ENCODE measurements around the gene RPRML. TPM values are rescaled to one million over a fixed set of nuclear protein-coding genes. Genes with fewer than 3 reads are reported as not detected.

Gene RPRML
- total and polyA plus RNA-seq, 5 donors from 2014 or later: not detected

DNA sequence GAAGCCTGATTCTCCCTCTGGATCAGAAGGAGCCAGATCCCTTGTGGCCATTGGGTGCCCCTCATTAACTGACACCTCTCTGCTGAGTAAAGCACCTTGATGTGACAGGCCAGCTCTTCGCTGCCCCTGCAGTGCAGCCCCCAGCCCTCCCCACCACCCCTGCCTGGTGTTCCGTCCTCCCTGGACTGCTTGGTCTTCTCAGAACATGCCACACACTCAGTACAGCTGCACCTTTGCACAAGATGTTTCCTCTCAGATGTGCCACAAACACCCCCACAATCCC, 35.9 kb downstream of the RPRML start:
- Histone ChIP-seq H3K9me3 (ENCODE audit: control insufficient read depth in 2 of 2, low read length in 2 of 2) (no peaks in the 10 kb centered on the region), H3K36me3 (ENCODE audit: control insufficient read depth, insufficient read depth, low read length) (peaks cover 27% of the 10 kb centered on the region), H3K27ac (ENCODE audit: insufficient read depth, low read length, poor library complexity, severe bottlenecking) (no peak overlapping the region), H3K4me3 (ENCODE audit: low read depth, low read length) (no peak overlapping the region), H3K27me3 (ENCODE audit: control insufficient read depth, insufficient read depth, low read length) (no peaks in the 10 kb centered on the region), H3K4me1 (ENCODE audit: control insufficient read depth, insufficient read depth, low read length, poor library complexity, severe bottlenecking) (peaks cover 7% of the 10 kb centered on the region)
- peaks cover 0 to 24% (median 11%) of the 10 kb centered on the region in 4 donors for H3K4me1 Mint-ChIP-seq
- H3K36me3 Mint-ChIP-seq: peaks cover 21% of the 10 kb centered on the region
- peak overlapping the region in 2 of 3 donors; percentile 32 to 83 for H3K27ac Mint-ChIP-seq
- H3K4me3 Mint-ChIP-seq: no peak overlapping the region
- H3K9me3 Mint-ChIP-seq: no peaks in the 10 kb centered on the region
- H3K27me3 Mint-ChIP-seq: peaks cover 4% of the 10 kb centered on the region
- no peak for DNase-seq
- no peak for ATAC-seq (ENCODE audit: low read depth in 2 of 2)

DNA sequence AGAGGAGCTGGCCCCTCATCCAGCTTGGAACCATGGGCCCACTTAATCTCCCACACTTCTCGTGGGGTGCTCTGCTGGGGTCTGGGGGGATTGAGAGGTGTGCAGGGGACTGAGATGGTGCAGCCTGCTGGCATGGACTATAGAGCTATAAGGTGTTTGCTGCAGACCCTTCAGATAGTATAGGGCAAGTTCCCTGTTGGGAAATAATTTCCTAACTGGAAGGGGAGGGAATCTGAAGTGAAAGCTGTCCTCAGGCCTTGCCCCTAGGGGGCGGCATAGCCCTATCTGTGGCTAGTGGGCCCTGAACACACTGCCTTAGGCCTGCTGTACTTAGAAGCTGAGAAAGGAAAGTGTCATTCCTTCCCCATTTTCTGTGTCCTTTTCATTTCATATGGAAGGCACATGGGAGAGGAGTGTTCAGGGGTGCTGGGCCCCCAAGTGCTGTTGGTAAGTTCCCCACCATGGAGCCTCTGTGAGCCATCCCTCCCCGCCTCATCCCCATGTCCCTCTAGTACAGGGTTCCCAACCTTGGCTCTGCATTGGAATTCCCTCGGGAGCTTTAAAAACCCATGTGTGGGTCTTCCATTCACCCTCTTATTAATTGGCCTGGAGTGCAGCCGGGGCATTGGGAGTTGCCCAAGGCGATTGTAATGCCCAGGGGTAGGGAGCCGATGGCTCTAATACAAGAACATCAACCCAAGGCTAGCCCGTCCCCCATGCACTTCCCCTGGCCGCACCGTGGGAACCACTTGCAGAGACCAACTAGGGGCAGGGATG, 36.4 kb downstream of the RPRML start:
- Mint-ChIP-seq H3K4me1 (peaks cover 0 to 24% (median 11%) of the 10 kb centered on the region in 4 donors), H3K36me3 (peaks cover 24% of the 10 kb centered on the region), H3K27ac (peak overlapping the region; percentile 32 to 78 (median 78)), H3K9me3 (no peaks in the 10 kb centered on the region), H3K4me3 (no peak overlapping the region), H3K27me3 (peaks cover 4% of the 10 kb centered on the region)
- DNase-seq: peak in 2 of 3 donors; percentile 24 to 47
- Histone ChIP-seq H3K27me3 (ENCODE audit: control insufficient read depth, insufficient read depth, low read length) (no peaks in the 10 kb centered on the region), H3K4me3 (ENCODE audit: low read depth, low read length) (no peak overlapping the region), H3K9me3 (ENCODE audit: control insufficient read depth in 2 of 2, low read length in 2 of 2) (no peaks in the 10 kb centered on the region), H3K4me1 (ENCODE audit: control insufficient read depth, insufficient read depth, low read length, poor library complexity, severe bottlenecking) (peaks cover 7% of the 10 kb centered on the region), H3K36me3 (ENCODE audit: control insufficient read depth, insufficient read depth, low read length) (peaks cover 33% of the 10 kb centered on the region), H3K27ac (ENCODE audit: insufficient read depth, low read length, poor library complexity, severe bottlenecking) (no peak overlapping the region)
- peak in 1 of 2 donors; percentile 32 for ATAC-seq (ENCODE audit: low read depth in 2 of 2)

DNA sequence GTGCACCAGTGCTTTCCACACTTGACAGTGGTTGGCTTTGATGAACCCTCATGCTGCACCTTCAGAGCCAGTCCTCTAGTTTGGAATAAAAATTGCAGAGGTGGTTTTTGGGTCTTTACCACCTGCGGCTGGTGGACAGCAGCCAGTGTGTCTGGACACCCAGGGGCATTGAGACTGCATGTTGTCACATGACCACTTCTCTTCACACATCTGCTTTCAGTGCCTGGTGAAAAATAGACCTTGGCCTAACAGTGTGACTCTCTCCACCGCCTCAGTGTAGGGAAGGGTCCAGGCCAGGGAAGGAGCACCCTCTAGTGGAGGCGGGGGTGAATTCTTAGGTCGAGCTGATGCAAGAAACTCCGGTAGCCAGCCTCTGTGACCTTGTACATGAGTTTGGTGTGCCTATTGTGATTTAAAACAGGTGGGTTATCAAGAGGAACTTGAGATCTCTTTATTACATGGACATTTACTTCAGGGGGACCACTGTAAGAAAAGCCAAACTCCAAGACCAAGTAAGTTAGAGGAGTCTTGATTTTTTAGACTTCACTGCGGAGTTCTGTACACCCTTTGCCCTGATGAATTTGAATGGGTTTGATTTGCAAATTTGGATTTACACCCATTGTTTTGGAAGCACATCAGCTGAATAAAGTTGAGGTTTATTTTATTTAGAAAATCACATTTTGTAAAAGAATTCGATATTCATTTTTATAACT, 38.2 kb downstream of the RPRML start:
- no peaks in the 10 kb centered on the region for H3K27me3 ChIP-seq (ENCODE audit: control insufficient read depth, insufficient read depth, low read length)
- H3K27ac Mint-ChIP-seq: peak overlapping the region in 1 of 3 donors; percentile 74
- peaks cover 7% of the 10 kb centered on the region for H3K4me1 ChIP-seq (ENCODE audit: control insufficient read depth, insufficient read depth, low read length, poor library complexity, severe bottlenecking)
- H3K9me3 ChIP-seq (ENCODE audit: control insufficient read depth in 2 of 2, low read length in 2 of 2): no peaks in the 10 kb centered on the region
- H3K27me3 Mint-ChIP-seq: peaks cover 4% of the 10 kb centered on the region
- H3K27ac ChIP-seq (ENCODE audit: insufficient read depth, low read length, poor library complexity, severe bottlenecking): no peak overlapping the region
- peaks cover 32% of the 10 kb centered on the region for H3K36me3 Mint-ChIP-seq
- H3K4me1 Mint-ChIP-seq: peaks cover 7 to 24% (median 9%) of the 10 kb centered on the region in 4 donors
- peak; percentile 24 to 76 (median 63) for DNase-seq
- ATAC-seq (ENCODE audit: low read depth in 2 of 2): peak; percentile 82 to 84
- H3K4me3 Mint-ChIP-seq: no peak overlapping the region
- H3K9me3 Mint-ChIP-seq: no peaks in the 10 kb centered on the region
- peaks cover 49% of the 10 kb centered on the region for H3K36me3 ChIP-seq (ENCODE audit: control insufficient read depth, insufficient read depth, low read length)
- H3K4me3 ChIP-seq (ENCODE audit: low read depth, low read length): no peak overlapping the region

DNA sequence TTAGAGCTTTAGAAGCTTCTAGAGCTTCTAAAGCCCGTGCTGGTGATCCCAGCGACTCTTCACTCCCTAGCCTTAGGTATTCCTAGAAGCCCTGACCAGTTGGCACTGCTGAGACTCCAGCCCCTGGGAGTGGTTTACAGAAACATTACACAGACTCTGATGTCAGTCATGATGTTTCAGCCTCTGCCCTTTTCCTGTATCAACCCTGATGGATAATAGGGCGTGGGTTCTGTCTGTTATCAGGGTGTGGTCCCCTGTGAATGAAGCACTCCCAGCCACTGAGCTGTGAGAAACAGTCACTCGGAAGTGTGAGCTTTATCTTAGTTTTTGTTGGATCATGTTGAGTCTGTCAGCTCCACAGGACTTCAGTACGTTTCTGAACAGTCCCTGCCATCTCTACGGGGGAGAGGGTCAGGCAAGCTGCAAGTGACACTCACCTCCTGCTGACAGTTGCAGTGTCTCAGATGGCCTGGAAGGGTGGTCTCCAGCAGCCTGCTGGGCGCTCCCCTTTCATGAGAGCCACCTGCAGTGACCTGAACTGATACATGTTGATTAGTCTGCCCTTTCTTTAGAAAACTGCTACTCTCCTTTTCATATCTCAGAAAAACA, 43.3 kb downstream of the RPRML start:
- Histone ChIP-seq H3K4me1 (ENCODE audit: control insufficient read depth, insufficient read depth, low read length, poor library complexity, severe bottlenecking) (no peaks in the 10 kb centered on the region), H3K27ac (ENCODE audit: insufficient read depth, low read length, poor library complexity, severe bottlenecking) (no peak overlapping the region), H3K4me3 (ENCODE audit: low read depth, low read length) (no peak overlapping the region), H3K27me3 (ENCODE audit: control insufficient read depth, insufficient read depth, low read length) (no peaks in the 10 kb centered on the region), H3K36me3 (ENCODE audit: control insufficient read depth, insufficient read depth, low read length) (peaks cover 95% of the 10 kb centered on the region), H3K9me3 (ENCODE audit: control insufficient read depth in 2 of 2, low read length in 2 of 2) (no peaks in the 10 kb centered on the region)
- Mint-ChIP-seq H3K27ac (no peak overlapping the region), H3K27me3 (no peaks in the 10 kb centered on the region), H3K4me1 (peaks cover 0 to 7% (median under 1%) of the 10 kb centered on the region in 4 donors), H3K36me3 (peaks cover 67% of the 10 kb centered on the region), H3K9me3 (no peaks in the 10 kb centered on the region), H3K4me3 (no peak overlapping the region)
- DNase-seq (no peak), ATAC-seq (ENCODE audit: low read depth in 2 of 2) (no peak)

DNA sequence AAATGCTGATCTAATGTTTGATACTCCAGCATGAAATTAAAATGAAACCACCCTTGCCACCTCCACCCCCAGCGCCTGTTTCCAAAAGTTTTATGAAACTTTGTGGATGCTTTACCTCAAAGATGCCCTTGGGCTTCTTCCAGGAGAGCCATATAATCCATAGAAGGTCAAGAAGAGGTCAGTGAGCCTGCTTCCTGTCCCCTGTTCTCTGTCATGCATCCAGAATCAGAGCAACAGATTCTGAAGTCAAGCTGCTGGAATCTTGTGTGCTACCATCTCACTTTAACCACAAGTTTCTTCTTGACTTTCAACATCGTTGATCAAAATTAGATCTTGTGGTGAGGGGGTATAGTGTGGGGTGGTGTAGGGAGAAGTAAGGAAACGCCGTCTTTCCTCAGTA, 47.5 kb downstream of the RPRML start:
- peaks cover 14 to 32% (median 23%) of the 10 kb centered on the region in 4 donors for H3K4me1 Mint-ChIP-seq
- peaks cover 0 to 2% (median 0%) of the 10 kb centered on the region in 7 donors for H3K9me3 Mint-ChIP-seq
- Histone ChIP-seq H3K36me3 (ENCODE audit: control insufficient read depth, insufficient read depth, low read length) (peaks cover 73% of the 10 kb centered on the region), H3K4me3 (ENCODE audit: low read depth, low read length) (no peak overlapping the region), H3K27ac (ENCODE audit: insufficient read depth, low read length, poor library complexity, severe bottlenecking) (no peak overlapping the region), H3K27me3 (ENCODE audit: control insufficient read depth, insufficient read depth, low read length) (no peaks in the 10 kb centered on the region), H3K9me3 (ENCODE audit: control insufficient read depth in 2 of 2, low read length in 2 of 2) (no peaks in the 10 kb centered on the region), H3K4me1 (ENCODE audit: control insufficient read depth, insufficient read depth, low read length, poor library complexity, severe bottlenecking) (peaks cover 7% of the 10 kb centered on the region)
- no peaks in the 10 kb centered on the region for H3K27me3 Mint-ChIP-seq
- DNase-seq (no peak), ATAC-seq (ENCODE audit: low read depth in 2 of 2) (no peak)
- H3K27ac Mint-ChIP-seq: peak overlapping the region in 2 of 3 donors; percentile 29 to 44
- H3K36me3 Mint-ChIP-seq: peaks cover 47% of the 10 kb centered on the region
- H3K4me3 Mint-ChIP-seq: no peak overlapping the region

DNA sequence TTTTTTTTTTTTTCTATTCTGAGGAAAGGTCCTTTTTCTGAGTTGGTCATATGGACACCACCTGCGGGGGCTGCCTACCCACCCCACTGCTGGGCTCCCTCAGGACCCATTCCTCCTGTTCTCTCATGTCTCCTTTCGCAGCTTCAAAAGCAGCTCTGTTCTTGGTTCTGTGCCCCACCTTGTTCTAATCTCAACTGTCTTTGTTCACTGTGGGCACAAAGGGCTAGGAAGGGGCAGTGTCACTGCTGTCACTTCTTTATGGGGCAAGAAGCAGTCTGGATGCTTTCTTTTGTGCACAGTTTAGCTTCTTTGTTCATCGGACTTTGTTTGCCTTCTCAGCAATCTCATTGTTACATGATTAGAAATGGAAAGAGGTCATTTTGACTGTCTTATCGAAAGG, 49.0 kb downstream of the RPRML start:
- Histone ChIP-seq H3K4me1 (ENCODE audit: control insufficient read depth, insufficient read depth, low read length, poor library complexity, severe bottlenecking) (peaks cover 7% of the 10 kb centered on the region), H3K36me3 (ENCODE audit: control insufficient read depth, insufficient read depth, low read length) (peaks cover 58% of the 10 kb centered on the region), H3K27me3 (ENCODE audit: control insufficient read depth, insufficient read depth, low read length) (no peaks in the 10 kb centered on the region), H3K4me3 (ENCODE audit: low read depth, low read length) (no peak overlapping the region), H3K9me3 (ENCODE audit: control insufficient read depth in 2 of 2, low read length in 2 of 2) (no peaks in the 10 kb centered on the region), H3K27ac (ENCODE audit: insufficient read depth, low read length, poor library complexity, severe bottlenecking) (no peak overlapping the region)
- no peak overlapping the region for H3K4me3 Mint-ChIP-seq
- no peaks in the 10 kb centered on the region for H3K27me3 Mint-ChIP-seq
- peaks cover 40% of the 10 kb centered on the region for H3K36me3 Mint-ChIP-seq
- H3K9me3 Mint-ChIP-seq: peaks cover 0 to 2% (median 0%) of the 10 kb centered on the region in 7 donors
- DNase-seq (no peak), ATAC-seq (ENCODE audit: low read depth in 2 of 2) (no peak)
- H3K27ac Mint-ChIP-seq: no peak overlapping the region
- H3K4me1 Mint-ChIP-seq: peaks cover 28 to 48% (median 37%) of the 10 kb centered on the region in 4 donors

DNA sequence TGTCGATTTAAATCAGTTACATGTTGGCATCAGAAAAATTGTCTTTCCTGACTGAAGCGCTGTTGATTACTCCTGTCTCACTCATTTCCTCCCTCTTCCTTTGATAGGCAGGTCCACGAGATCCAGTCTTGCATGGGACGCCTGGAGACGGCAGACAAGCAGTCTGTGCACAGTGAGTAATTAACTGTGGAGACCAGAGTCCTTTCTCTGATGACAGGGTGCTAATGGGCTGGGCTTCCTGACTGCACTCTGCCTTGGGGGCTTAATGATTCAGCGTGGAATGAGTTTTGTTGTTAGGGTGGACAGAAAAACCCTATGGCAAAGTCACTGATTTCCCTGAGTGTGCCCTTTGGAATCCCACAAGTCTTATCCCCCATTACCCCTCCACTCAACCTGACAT, 49.6 kb downstream of the RPRML start:
- Mint-ChIP-seq H3K9me3 (peaks cover 0 to 2% (median 0%) of the 10 kb centered on the region in 7 donors), H3K4me1 (peaks cover 31 to 54% (median 43%) of the 10 kb centered on the region in 4 donors), H3K36me3 (peaks cover 36% of the 10 kb centered on the region), H3K4me3 (no peak overlapping the region), H3K27ac (no peak overlapping the region), H3K27me3 (no peaks in the 10 kb centered on the region)
- Histone ChIP-seq H3K27me3 (ENCODE audit: control insufficient read depth, insufficient read depth, low read length) (no peaks in the 10 kb centered on the region), H3K4me3 (ENCODE audit: low read depth, low read length) (no peak overlapping the region), H3K4me1 (ENCODE audit: control insufficient read depth, insufficient read depth, low read length, poor library complexity, severe bottlenecking) (peaks cover 9% of the 10 kb centered on the region), H3K36me3 (ENCODE audit: control insufficient read depth, insufficient read depth, low read length) (peaks cover 52% of the 10 kb centered on the region), H3K9me3 (ENCODE audit: control insufficient read depth in 2 of 2, low read length in 2 of 2) (no peaks in the 10 kb centered on the region), H3K27ac (ENCODE audit: insufficient read depth, low read length, poor library complexity, severe bottlenecking) (no peak overlapping the region)
- DNase-seq (no peak), ATAC-seq (ENCODE audit: low read depth in 2 of 2) (no peak)

Measured in CD4-positive, CD25-positive, alpha-beta regulatory T cell (primary cell).